ENCODE results near the gene COL23A1. TPM values are rescaled to one million over a fixed set of nuclear protein-coding genes. Genes with fewer than 3 reads are reported as not detected.

The COL23A1 gene
- total and polyA plus RNA-seq, 2 donors (not counting 1 experiment from before 2014, with no cell fraction given): 0.20 TPM; not detected in 1

- Histone ChIP-seq H3K36me3 (replicated peaks in 1 of 2; ENCODE audit: control extremely low read depth in 1 of 2, control insufficient read depth in 1 of 2, extremely low read depth in 1 of 2, insufficient read depth in 2 of 2, low read length in 1 of 2) (no peaks in the 10 kb centered on the region), H3K4me3 (ENCODE audit: control extremely low read depth in 1 of 5, extremely low read depth in 1 of 5, insufficient read depth in 1 of 5, low read depth in 2 of 5, low read length in 4 of 5) (no peak overlapping the region), H3K4me2 (replicated peaks; ENCODE audit: low read depth, low read length, poor library complexity, severe bottlenecking) (peak overlapping the region; percentile 81), H3K4me1 (ENCODE audit: control insufficient read depth in 2 of 2, insufficient read depth in 2 of 2, low read length in 2 of 2) (peaks cover 37 to 51% of the 10 kb centered on the region in 2 donors), H3K79me2 (ENCODE audit: control insufficient read depth, insufficient read depth, low read length) (no peaks in the 10 kb centered on the region), H3K27ac (ENCODE audit: low read length in 2 of 2) (peak overlapping the region; percentile 72 to 76), H2AFZ (ENCODE audit: insufficient read depth, low read depth, low read length, poor library complexity, severe bottlenecking) (peak overlapping the region; percentile 80), H4K20me1 (ENCODE audit: control insufficient read depth, insufficient read depth, low read length, poor library complexity, severe bottlenecking) (no peaks in the 10 kb centered on the region), H3K9ac (ENCODE audit: low read length) (no peak overlapping the region), H3K9me3 (ENCODE audit: control extremely low read depth in 1 of 3, control insufficient read depth in 2 of 3, insufficient read depth in 1 of 3, low read length in 2 of 3) (peaks cover 0 to 5% (median 0%) of the 10 kb centered on the region in 3 donors), H3K27me3 (replicated peaks in 1 of 4; ENCODE audit: control extremely low read depth in 1 of 4, control insufficient read depth in 3 of 4, insufficient read depth in 4 of 4, low read length in 3 of 4) (no peaks in the 10 kb centered on the region)
- Mint-ChIP-seq H3K27me3 (no peaks in the 10 kb centered on the region), H3K9me3 (ENCODE audit: insufficient read depth) (no peaks in the 10 kb centered on the region), H3K4me3 (no peak overlapping the region), H3K4me1 (peaks cover 39% of the 10 kb centered on the region), H3K27ac (no peak overlapping the region)
- TF ChIP-seq CTCF (IDR thresholded peaks at IDR 0.05) (no peak), EZH2 (IDR thresholded peaks at IDR 0.05; ENCODE audit: borderline replicate concordance, insufficient read depth, low read depth, low read length, poor library complexity, severe bottlenecking) (no peak)
- CTCF ChIA-PET: interaction anchor here (1.5 kb wide), 1 partner anchor 9 kb away, joined by 6 read pairs; no protein-coding TSS in a partner anchor
- intact Hi-C loops (cut with micrococcal nuclease): loop anchor here (10.0 kb wide), 1 partner anchor 1453 kb away; the partner anchor contains the start of gene CANX
- POLR2A ChIA-PET: interaction anchor here (1.3 kb wide), 1 partner anchor 38 kb away, joined by 3 read pairs; the partner anchor contains the start of gene HNRNPAB
- no peak for ATAC-seq (ENCODE audit: low read depth)
- DNase-seq: no peak
- 65% methylated on average over 10 of the region's 15 CpGs for WGBS (ENCODE audit: insufficient coverage)
Measured at GRCh38 chr5:178241688-178242231, 348.4 kb downstream of the COL23A1 start.

DNA sequence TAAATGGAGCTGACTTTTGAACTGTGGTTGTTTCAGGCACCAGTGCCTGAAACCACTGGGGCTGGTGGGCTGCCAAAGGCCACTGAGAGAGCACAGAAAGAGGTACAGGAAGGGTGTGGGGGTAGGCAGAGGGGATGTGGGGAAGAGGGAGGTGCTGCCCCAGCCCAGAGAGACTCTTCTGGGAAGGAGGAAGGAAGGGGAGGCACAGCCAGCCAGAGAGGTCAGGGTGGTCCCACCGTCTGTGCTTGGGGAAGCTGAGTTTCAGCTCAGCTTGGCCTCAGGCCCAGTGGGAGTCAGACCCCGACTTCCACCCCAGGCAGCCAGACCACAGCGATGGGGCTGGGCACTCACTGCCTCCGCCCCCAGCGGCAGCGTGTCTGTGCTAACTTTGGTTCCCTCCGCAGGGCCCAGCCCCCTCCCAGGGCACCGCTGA is 348.9 kb downstream of the COL23A1 start:
- H3K4me1 ChIP-seq (ENCODE audit: control insufficient read depth in 2 of 2, insufficient read depth in 2 of 2, low read length in 2 of 2): peaks cover 37 to 51% of the 10 kb centered on the region in 2 donors
- H2AFZ ChIP-seq (ENCODE audit: insufficient read depth, low read depth, low read length, poor library complexity, severe bottlenecking): peak overlapping the region; percentile 80
- H3K4me3 ChIP-seq (ENCODE audit: control extremely low read depth in 1 of 5, extremely low read depth in 1 of 5, insufficient read depth in 1 of 5, low read depth in 2 of 5, low read length in 4 of 5): peak overlapping the region in 4 of 5 experiments; percentile 5 to 50 (median 26)
- H3K79me2 ChIP-seq (ENCODE audit: control insufficient read depth, insufficient read depth, low read length): no peaks in the 10 kb centered on the region
- H3K4me1 Mint-ChIP-seq: peaks cover 40% of the 10 kb centered on the region
- peak overlapping the region; percentile 81 for H3K4me2 ChIP-seq (replicated peaks; ENCODE audit: low read depth, low read length, poor library complexity, severe bottlenecking)
- peaks cover 0 to 5% (median 0%) of the 10 kb centered on the region in 3 donors for H3K9me3 ChIP-seq (ENCODE audit: control extremely low read depth in 1 of 3, control insufficient read depth in 2 of 3, insufficient read depth in 1 of 3, low read length in 2 of 3)
- no peaks in the 10 kb centered on the region for H3K27me3 Mint-ChIP-seq
- H3K27ac Mint-ChIP-seq: peak overlapping the region; percentile 86
- no peaks in the 10 kb centered on the region for H3K36me3 ChIP-seq (replicated peaks in 1 of 2; ENCODE audit: control extremely low read depth in 1 of 2, control insufficient read depth in 1 of 2, extremely low read depth in 1 of 2, insufficient read depth in 2 of 2, low read length in 1 of 2)
- H3K4me3 Mint-ChIP-seq: peak overlapping the region; percentile 68
- no peaks in the 10 kb centered on the region for H3K9me3 Mint-ChIP-seq (ENCODE audit: insufficient read depth)
- whole genome bisulfite sequencing (ENCODE audit: insufficient coverage): 7% methylated on average over 8 of the region's 8 CpGs
- no peaks in the 10 kb centered on the region for H4K20me1 ChIP-seq (ENCODE audit: control insufficient read depth, insufficient read depth, low read length, poor library complexity, severe bottlenecking)
- TF ChIP-seq CTCF (IDR thresholded peaks at IDR 0.05) (no peak), EZH2 (IDR thresholded peaks at IDR 0.05; ENCODE audit: borderline replicate concordance, insufficient read depth, low read depth, low read length, poor library complexity, severe bottlenecking) (no peak)
- peak overlapping the region; percentile 72 to 76 for H3K27ac ChIP-seq (ENCODE audit: low read length in 2 of 2)
- DNase-seq (peak; percentile 34), ATAC-seq (ENCODE audit: low read depth) (no peak)
- no peaks in the 10 kb centered on the region for H3K27me3 ChIP-seq (replicated peaks in 1 of 4; ENCODE audit: control extremely low read depth in 1 of 4, control insufficient read depth in 3 of 4, insufficient read depth in 4 of 4, low read length in 3 of 4)
- ChIA-PET POLR2A (interaction anchor here (1.3 kb wide), 1 partner anchor 37 kb away, joined by 3 read pairs; the partner anchor contains the start of gene HNRNPAB), CTCF (interaction anchor here (1.5 kb wide), 1 partner anchor 10 kb away, joined by 6 read pairs; no protein-coding TSS in a partner anchor)
- H3K9ac ChIP-seq (ENCODE audit: low read length): peak overlapping the region; percentile 28
- intact Hi-C loops (cut with micrococcal nuclease): loop anchor here (10.0 kb wide), 1 partner anchor 1454 kb away; the partner anchor contains the start of gene CANX

Measured in B cell (primary cell).